Measurements from ENCODE around the gene GNG7. TPM values are rescaled to one million over a fixed set of nuclear protein-coding genes. Genes with fewer than 3 reads are reported as not detected.
A peak's percentile ranks its signal among the peaks of the same experiment; 100 is the strongest.

Gene GNG7
- total and polyA plus RNA-seq, 12 donors = 0.83 to 16.5 (median 7.8) TPM

DNA sequence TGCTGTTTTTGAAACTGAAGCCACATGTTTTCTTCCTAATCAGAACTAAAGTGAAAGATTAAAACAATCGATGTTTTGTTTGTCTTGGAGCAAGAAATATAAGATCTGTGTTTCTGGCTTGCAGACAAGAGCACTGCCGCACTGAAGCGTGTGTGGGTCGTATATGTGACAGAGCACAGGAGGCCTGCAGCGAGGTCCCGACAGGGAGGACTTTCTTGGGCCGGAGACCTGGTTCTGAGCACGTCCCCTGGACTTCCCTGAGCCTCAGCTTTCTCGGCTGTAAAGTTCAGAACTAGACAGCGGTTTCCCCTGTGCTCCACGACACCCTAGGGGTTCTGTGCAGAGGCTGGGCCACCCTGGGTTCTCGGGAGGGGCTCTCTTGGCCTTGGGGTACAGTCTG, 166.0 kb downstream of the GNG7 start:
- H3K36me3 ChIP-seq (replicated peaks in 1 of 2) = no peaks in the 10 kb centered on the region
- intact Hi-C loops (cut with DNase I) = no loop called here
- H3K27ac ChIP-seq = peak overlapping the region in 2 of 5 donors; percentile 40 to 41
- DNase-seq = no peak
- H3K4me3 ChIP-seq = no peak overlapping the region
- TF ChIP-seq, protein P1, sequence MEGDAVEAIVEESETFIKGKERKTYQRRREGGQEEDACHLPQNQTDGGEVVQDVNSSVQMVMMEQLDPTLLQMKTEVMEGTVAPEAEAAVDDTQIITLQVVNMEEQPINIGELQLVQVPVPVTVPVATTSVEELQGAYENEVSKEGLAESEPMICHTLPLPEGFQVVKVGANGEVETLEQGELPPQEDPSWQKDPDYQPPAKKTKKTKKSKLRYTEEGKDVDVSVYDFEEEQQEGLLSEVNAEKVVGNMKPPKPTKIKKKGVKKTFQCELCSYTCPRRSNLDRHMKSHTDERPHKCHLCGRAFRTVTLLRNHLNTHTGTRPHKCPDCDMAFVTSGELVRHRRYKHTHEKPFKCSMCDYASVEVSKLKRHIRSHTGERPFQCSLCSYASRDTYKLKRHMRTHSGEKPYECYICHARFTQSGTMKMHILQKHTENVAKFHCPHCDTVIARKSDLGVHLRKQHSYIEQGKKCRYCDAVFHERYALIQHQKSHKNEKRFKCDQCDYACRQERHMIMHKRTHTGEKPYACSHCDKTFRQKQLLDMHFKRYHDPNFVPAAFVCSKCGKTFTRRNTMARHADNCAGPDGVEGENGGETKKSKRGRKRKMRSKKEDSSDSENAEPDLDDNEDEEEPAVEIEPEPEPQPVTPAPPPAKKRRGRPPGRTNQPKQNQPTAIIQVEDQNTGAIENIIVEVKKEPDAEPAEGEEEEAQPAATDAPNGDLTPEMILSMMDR (IDR thresholded peaks at IDR 0.05) = no peak
- TF ChIP-seq POLR2A (IDR thresholded peaks at IDR 0.05) = no peak
- no peaks in the 10 kb centered on the region for H3K27me3 ChIP-seq
- no peaks in the 10 kb centered on the region for H3K9me3 ChIP-seq (replicated peaks in 1 of 3)
- WGBS, 4 donors = 71 to 83% (median 79%) methylated on average over 12 of the region's 12 CpGs
- H3K4me1 ChIP-seq (replicated peaks in 1 of 2) = peaks cover 0 to 14% of the 10 kb centered on the region in 2 donors

GRCh38 chr19:2534423-2535013, 168.0 kb downstream of the GNG7 start:
- intact Hi-C loops (cut with DNase I) = no loop called here

GRCh38 chr19:2533686-2534422, 168.6 kb downstream of the GNG7 start:
- no peak overlapping the region for H3K4me3 ChIP-seq
- H3K4me1 ChIP-seq (replicated peaks in 1 of 2) = no peaks in the 10 kb centered on the region
- no peaks in the 10 kb centered on the region for H3K36me3 ChIP-seq (replicated peaks in 1 of 2)
- H3K9me3 ChIP-seq (replicated peaks in 1 of 3) = no peaks in the 10 kb centered on the region
- H3K27me3 ChIP-seq = no peaks in the 10 kb centered on the region
- intact Hi-C loops (cut with DNase I) = no loop called here
- WGBS, 4 donors = 74 to 78% (median 76%) methylated on average over 6 of the region's 6 CpGs
- DNase-seq = no peak
- TF ChIP-seq, protein P1 (IDR thresholded peaks at IDR 0.05) = no peak
- TF ChIP-seq POLR2A (IDR thresholded peaks at IDR 0.05) = no peak
- H3K27ac ChIP-seq = peak overlapping the region in 1 of 5 donors; percentile 57

More at GRCh38 chr19:2534423-2535013, 168.0 kb downstream of the GNG7 start:
- WGBS, 4 donors = 79 to 88% (median 82%) methylated on average over 2 of the region's 2 CpGs
- no peak for DNase-seq
- Histone ChIP-seq H3K36me3 (replicated peaks in 1 of 2) (no peaks in the 10 kb centered on the region), H3K9me3 (replicated peaks in 1 of 3) (no peaks in the 10 kb centered on the region), H3K27me3 (no peaks in the 10 kb centered on the region), H3K4me1 (replicated peaks in 1 of 2) (no peaks in the 10 kb centered on the region), H3K4me3 (no peak overlapping the region), H3K27ac (peak overlapping the region in 1 of 5 donors; percentile 48)
- no peak for TF ChIP-seq POLR2A (IDR thresholded peaks at IDR 0.05)
- TF ChIP-seq, protein P1 (IDR thresholded peaks at IDR 0.05) = no peak

DNA sequence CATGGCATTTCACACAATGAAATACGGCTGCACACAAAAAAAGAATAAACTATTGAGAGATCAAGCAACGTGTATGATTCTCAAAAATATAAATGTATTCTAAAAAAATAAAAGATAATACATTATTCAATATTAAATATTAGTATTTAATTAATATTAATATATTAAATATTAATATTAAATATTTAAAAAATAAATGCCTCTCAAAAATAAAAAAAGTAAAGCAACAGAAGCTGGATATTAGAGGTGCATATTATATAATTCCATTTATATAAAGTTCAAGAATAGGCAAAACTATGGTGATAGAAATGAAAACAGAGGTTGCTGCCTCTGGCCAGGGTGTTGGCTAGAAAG, 169.4 kb downstream of the GNG7 start:
- no peak for DNase-seq
- Histone ChIP-seq H3K27me3 (no peaks in the 10 kb centered on the region), H3K36me3 (replicated peaks in 1 of 2) (no peaks in the 10 kb centered on the region), H3K9me3 (replicated peaks in 1 of 3) (no peaks in the 10 kb centered on the region), H3K4me1 (replicated peaks in 1 of 2) (no peaks in the 10 kb centered on the region), H3K4me3 (no peak overlapping the region), H3K27ac (peak overlapping the region in 1 of 5 donors; percentile 57)
- intact Hi-C loops (cut with DNase I) = no loop called here
- WGBS, 4 donors = 22 to 33% (median 28%) methylated on average over 2 of the region's 2 CpGs
- TF ChIP-seq POLR2A (IDR thresholded peaks at IDR 0.05) = no peak
- TF ChIP-seq, protein P1 (IDR thresholded peaks at IDR 0.05) = no peak

Data from adrenal gland (tissue), 12 donors.